ENCODE results near the gene KCNQ1OT1.

DNA sequence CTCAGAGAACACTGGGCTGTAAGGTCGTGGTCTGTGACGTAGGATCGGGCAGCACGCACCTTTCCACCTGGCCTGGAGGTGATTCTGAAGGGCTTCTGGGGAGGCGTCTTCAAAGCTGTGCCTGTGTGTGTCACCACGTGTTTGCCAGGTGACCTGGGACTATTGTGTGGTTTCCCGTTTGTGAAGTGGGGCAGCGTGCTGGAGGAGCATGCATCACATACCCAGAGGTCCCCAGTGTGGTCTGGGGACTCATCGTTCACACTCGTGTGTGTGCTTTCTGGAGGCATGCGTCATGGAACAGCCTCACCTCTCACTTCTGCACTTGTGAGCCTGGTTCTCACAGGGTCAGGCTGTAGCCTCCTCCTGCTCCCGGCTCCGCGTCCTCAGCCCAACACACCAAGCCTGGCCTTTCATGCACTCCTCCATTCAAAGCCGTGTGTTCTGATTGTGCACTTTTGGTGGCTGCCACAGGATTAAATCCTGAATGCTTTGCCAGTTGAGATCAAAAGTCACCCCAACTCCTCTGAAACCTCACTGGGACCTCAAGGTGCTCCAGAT, 106.3 kb downstream of the KCNQ1OT1 start:
- no peak for TF ChIP-seq EZH2 (IDR thresholded peaks at IDR 0.05)
- TF ChIP-seq, protein P1, sequence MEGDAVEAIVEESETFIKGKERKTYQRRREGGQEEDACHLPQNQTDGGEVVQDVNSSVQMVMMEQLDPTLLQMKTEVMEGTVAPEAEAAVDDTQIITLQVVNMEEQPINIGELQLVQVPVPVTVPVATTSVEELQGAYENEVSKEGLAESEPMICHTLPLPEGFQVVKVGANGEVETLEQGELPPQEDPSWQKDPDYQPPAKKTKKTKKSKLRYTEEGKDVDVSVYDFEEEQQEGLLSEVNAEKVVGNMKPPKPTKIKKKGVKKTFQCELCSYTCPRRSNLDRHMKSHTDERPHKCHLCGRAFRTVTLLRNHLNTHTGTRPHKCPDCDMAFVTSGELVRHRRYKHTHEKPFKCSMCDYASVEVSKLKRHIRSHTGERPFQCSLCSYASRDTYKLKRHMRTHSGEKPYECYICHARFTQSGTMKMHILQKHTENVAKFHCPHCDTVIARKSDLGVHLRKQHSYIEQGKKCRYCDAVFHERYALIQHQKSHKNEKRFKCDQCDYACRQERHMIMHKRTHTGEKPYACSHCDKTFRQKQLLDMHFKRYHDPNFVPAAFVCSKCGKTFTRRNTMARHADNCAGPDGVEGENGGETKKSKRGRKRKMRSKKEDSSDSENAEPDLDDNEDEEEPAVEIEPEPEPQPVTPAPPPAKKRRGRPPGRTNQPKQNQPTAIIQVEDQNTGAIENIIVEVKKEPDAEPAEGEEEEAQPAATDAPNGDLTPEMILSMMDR (IDR thresholded peaks at IDR 0.05) = no peak
